Loucy (cell line): ENCODE data around the gene ABCF2.

ENCODE experiments used
- H2AFZ ChIP-seq: fragments of 200-600 bp; sonication (generic); 2 replicates; pipeline ENCODE4 v1.6.0; 2016; ENCODE audit warnings: antibody characterized with exemption, mild to moderate bottlenecking, low read length, moderate library complexity
- H3F3A ChIP-seq: fragments of 200-600 bp; 2 replicates; pipeline ENCODE4 v1.6.0; 2016; ENCODE audit warnings: antibody characterized with exemption, low read depth, mild to moderate bottlenecking
- H3K27me3 ChIP-seq: fragments of 200-600 bp; sonication (generic); 2 replicates; pipeline ENCODE4 v1.6.1; 2014; ENCODE audit warnings: low read length, mild to moderate bottlenecking; ENCODE audit not compliant: insufficient read depth, poor library complexity, severe bottlenecking
- H3K36me3 ChIP-seq: fragments of 200-600 bp; sonication (generic); 2 replicates; pipeline ENCODE4 v1.6.1; 2016; ENCODE audit warnings: low read length; ENCODE audit not compliant: insufficient read depth
- H3K4me1 ChIP-seq: fragments of 200-600 bp; sonication (generic); 2 replicates; pipeline ENCODE4 v1.5.1; 2014; ENCODE audit warnings: low read length, mild to moderate bottlenecking; ENCODE audit not compliant: insufficient read depth, poor library complexity, severe bottlenecking
- H3K4me2 ChIP-seq: fragments of 200-600 bp; sonication (generic); 2 replicates; pipeline ENCODE4 v1.6.0; 2014; ENCODE audit warnings: antibody characterized with exemption, low read length, low read depth, mild to moderate bottlenecking; ENCODE audit not compliant: poor library complexity, severe bottlenecking
- H3K4me3 ChIP-seq: fragments of 200-600 bp; sonication (generic); 2 replicates; pipeline ENCODE4 v1.5.1; 2014; ENCODE audit warnings: low read length, mild to moderate bottlenecking, mixed read lengths; ENCODE audit not compliant: poor library complexity, severe bottlenecking
- H3K79me2 ChIP-seq: fragments of 200-600 bp; sonication (generic); 2 replicates; pipeline ENCODE4 v1.6.1; 2014; ENCODE audit warnings: low read length; ENCODE audit not compliant: insufficient read depth
- H3K9ac ChIP-seq: fragments of 200-600 bp; sonication (generic); 2 replicates; pipeline ENCODE4 v1.6.0; 2014; ENCODE audit warnings: mild to moderate bottlenecking, low read depth, low read length, moderate library complexity; ENCODE audit not compliant: poor library complexity, severe bottlenecking
- H3K9me2 ChIP-seq: fragments of 200-600 bp; sonication (generic); replicated peaks from 2 replicates; pipeline ENCODE4 v1.6.1; 2016; ENCODE audit warnings: low read depth, low read length, mixed read lengths
- H3K9me3 ChIP-seq: fragments of 200-600 bp; sonication (generic); 2 replicates; pipeline ENCODE4 v1.6.1; 2014; ENCODE audit warnings: mild to moderate bottlenecking, antibody characterized with exemption, low read length, low read depth; ENCODE audit not compliant: insufficient read depth
- H4K20me1 ChIP-seq: fragments of 200-600 bp; sonication (generic); 2 replicates; pipeline ENCODE4 v1.6.0; 2014; ENCODE audit warnings: antibody characterized with exemption, low read length, mild to moderate bottlenecking; ENCODE audit not compliant: insufficient read depth, poor library complexity, severe bottlenecking
- CTCF ChIP-seq: fragments of 200-600 bp; sonication (generic); conservative IDR thresholded peaks from 2 replicates; pipeline ENCODE4 v1.5.1; 2014; ENCODE audit warnings: mild to moderate bottlenecking, antibody characterized with exemption, low read length
- EZH2phosphoT487 ChIP-seq: fragments of 200-600 bp; IDR thresholded peaks from 2 replicates; pipeline ENCODE4 v1.6.1; 2018; ENCODE audit warnings: antibody characterized with exemption, mild to moderate bottlenecking, moderate library complexity, borderline replicate concordance

ABCF2 gene

GRCh38 chr7:151237244-151238189, 10.5 kb upstream of the ABCF2 start:
- no peaks in the 10 kb centered on the region for H3K9me3 ChIP-seq
- peaks cover 44% of the 10 kb centered on the region for H4K20me1 ChIP-seq
- peaks cover 35% of the 10 kb centered on the region for H3K79me2 ChIP-seq

GRCh38 chr7:151236406-151236805, 9.4 kb upstream of the ABCF2 start:
- TF ChIP-seq EZH2phosphoT487: no peak
- no peak for TF ChIP-seq CTCF
- no peaks in the 10 kb centered on the region for H3K9me3 ChIP-seq
- peaks cover 44% of the 10 kb centered on the region for H4K20me1 ChIP-seq
- peaks cover 44% of the 10 kb centered on the region for H3K79me2 ChIP-seq
- H3K9ac ChIP-seq: no peak overlapping the region
- no peaks in the 10 kb centered on the region for H3K9me2 ChIP-seq
- peaks cover 23% of the 10 kb centered on the region; the same call in 1 of the 2 replicates for H3K36me3 ChIP-seq
- H3K4me2 ChIP-seq: no peak overlapping the region
- no peak overlapping the region for H2AFZ ChIP-seq
- H3F3A ChIP-seq: no peaks in the 10 kb centered on the region
- H3K4me3 ChIP-seq: no peak overlapping the region
- H3K27me3 ChIP-seq: peaks cover 5% of the 10 kb centered on the region
- H3K4me1 ChIP-seq: peaks cover 25% of the 10 kb centered on the region

More at GRCh38 chr7:151237244-151238189, 10.5 kb upstream of the ABCF2 start:
- Histone ChIP-seq H3K36me3 (peaks cover 23% of the 10 kb centered on the region; the same call in 1 of the 2 replicates), H3K4me1 (peaks cover 17% of the 10 kb centered on the region), H3K9me2 (no peaks in the 10 kb centered on the region), H3K4me2 (no peak overlapping the region), H3K9ac (no peak overlapping the region), H2AFZ (no peak overlapping the region), H3F3A (no peaks in the 10 kb centered on the region), H3K4me3 (no peak overlapping the region), H3K27me3 (peaks cover 3% of the 10 kb centered on the region)
- TF ChIP-seq CTCF (no peak), EZH2phosphoT487 (no peak)

GRCh38 chr7:151235091-151235787, 8.2 kb upstream of the ABCF2 start:
- TF ChIP-seq CTCF (no peak), EZH2phosphoT487 (no peak)
- no peaks in the 10 kb centered on the region for H3K9me3 ChIP-seq
- peak overlapping the region; percentile 99 for H3K4me3 ChIP-seq
- H2AFZ ChIP-seq: no peak overlapping the region
- H3K4me1 ChIP-seq: peaks cover 28% of the 10 kb centered on the region
- H3K4me2 ChIP-seq: peak overlapping the region; percentile 91
- no peaks in the 10 kb centered on the region for H3F3A ChIP-seq
- H4K20me1 ChIP-seq: peaks cover 44% of the 10 kb centered on the region
- H3K27me3 ChIP-seq: peaks cover 5% of the 10 kb centered on the region
- peaks cover 23% of the 10 kb centered on the region; the same call in 1 of the 2 replicates for H3K36me3 ChIP-seq
- no peaks in the 10 kb centered on the region for H3K9me2 ChIP-seq
- peaks cover 45% of the 10 kb centered on the region for H3K79me2 ChIP-seq
- H3K9ac ChIP-seq: no peak overlapping the region
